Lower leg skin (tissue), 3 donors: ENCODE results near the gene IZUMO1R.

Experiments
- CTCF ChIP-seq, 3 donors: fragments of 450-650 bp; IDR thresholded peaks; one replicate each; pipeline ENCODE4 v1.5.1; 2016; ENCODE audit warnings: antibody characterized with exemption in 3 of 3, mild to moderate bottlenecking in 3 of 3, moderate library complexity in 2 of 3
- POLR2A ChIP-seq, 2 donors: fragments of 450-650 bp; IDR thresholded peaks; one replicate each; pipeline ENCODE4 v1.6.1; 2016 to 2017; ENCODE audit warnings: antibody characterized with exemption in 2 of 2, mild to moderate bottlenecking in 1 of 2, moderate library complexity in 1 of 2

GRCh38 chr11:94336033-94336432 lies 31.7 kb downstream of the IZUMO1R start:
- TF ChIP-seq CTCF (IDR thresholded peaks at IDR 0.05) (no peak), POLR2A (IDR thresholded peaks at IDR 0.05) (no peak)
